WTC11 (cell line): ENCODE measurements around the gene VWA5B1. TPM values are rescaled to one million over a fixed set of nuclear protein-coding genes. Genes with fewer than 3 reads are reported as not detected.

ENCODE experiments used
- ATAC-seq: fragments of 200-7000 bp; cut with Tn5 transposase; 2 replicates; pipeline ENCODE4 v1.10.0; 2021; ENCODE audit warnings: mild to moderate bottlenecking, moderate library complexity
- CTCF ChIA-PET: fragments of 300-600 bp; sonication (Branson Sonifier 250); formaldehyde crosslinking; loops from one replicate; lab custom pipeline; 2021; ENCODE audit warnings: antibody characterized with exemption; lab: Charles Lee
- POLR2A ChIA-PET: fragments of 350-600 bp; sonication (Branson Sonifier 250); formaldehyde crosslinking; loops from one replicate; lab custom pipeline; 2021; ENCODE audit warnings: antibody characterized with exemption; lab: Charles Lee
- DNase-seq: peaks from one replicate; pipeline ENCODE4 v3.0.0; 2021; ENCODE audit warnings: low spot score
- H3K27ac Mint-ChIP-seq: 2 replicates; pipeline ENCODE4 v1.8.0; 2021; ENCODE audit warnings: mixed read lengths
- H3K27me3 Mint-ChIP-seq: 2 replicates; pipeline ENCODE4 v1.8.0; 2021; ENCODE audit warnings: low read depth, mild to moderate bottlenecking, moderate library complexity, mixed read lengths
- H3K36me3 Mint-ChIP-seq: 2 replicates; pipeline ENCODE4 v1.8.0; 2021; ENCODE audit warnings: mixed read lengths
- H3K4me1 Mint-ChIP-seq: 2 replicates; pipeline ENCODE4 v1.8.0; 2022; ENCODE audit warnings: mixed read lengths
- H3K4me3 Mint-ChIP-seq: 2 replicates; pipeline ENCODE4 v1.8.0; 2021; ENCODE audit warnings: mild to moderate bottlenecking, moderate library complexity, mixed read lengths
- H3K9me3 Mint-ChIP-seq: 2 replicates; pipeline ENCODE4 v1.8.0; 2021; ENCODE audit warnings: mixed read lengths
- ATF3 ChIP-seq: sonication (generic); formaldehyde crosslinking; conservative IDR thresholded peaks from 2 replicates; pipeline ENCODE4 v1.8.1; 2022; ENCODE audit warnings: mild to moderate bottlenecking, missing genetic modification reagents
- CREB1 ChIP-seq: sonication (generic); formaldehyde crosslinking; IDR thresholded peaks from 2 replicates; pipeline ENCODE4 v1.8.0; 2023; ENCODE audit warnings: mild to moderate bottlenecking, missing genetic modification reagents
- CTCF ChIP-seq: fragments of 200-600 bp; IDR thresholded peaks from 2 replicates; pipeline ENCODE4 v1.8.0; 2022; ENCODE audit warnings: antibody characterized with exemption
- FOXK1 ChIP-seq: sonication (generic); formaldehyde crosslinking; IDR thresholded peaks from 2 replicates; pipeline ENCODE4 v1.8.0; 2022; ENCODE audit warnings: mild to moderate bottlenecking, moderate library complexity, missing genetic modification reagents
- FOXP1 ChIP-seq: sonication (generic); formaldehyde crosslinking; IDR thresholded peaks from 2 replicates; pipeline ENCODE4 v1.8.0; 2022; ENCODE audit warnings: missing genetic modification reagents, mild to moderate bottlenecking, moderate library complexity, borderline replicate concordance
- HMGXB4 ChIP-seq: sonication (generic); formaldehyde crosslinking; IDR thresholded peaks from 2 replicates; pipeline ENCODE4 v1.8.1; 2023; ENCODE audit warnings: mild to moderate bottlenecking, moderate library complexity, missing genetic modification reagents
- IRF1 ChIP-seq: sonication (generic); formaldehyde crosslinking; IDR thresholded peaks from 2 replicates; pipeline ENCODE4 v1.8.0; 2023; ENCODE audit warnings: missing genetic modification reagents
- JUN ChIP-seq: sonication (generic); formaldehyde crosslinking; IDR thresholded peaks from 2 replicates; pipeline ENCODE4 v1.8.0; 2023; ENCODE audit warnings: mild to moderate bottlenecking, missing genetic modification reagents
- NFATC4 ChIP-seq: fragments of 250-450 bp; sonication (Bioruptor Pico); IDR thresholded peaks from 2 replicates; pipeline ENCODE4 v1.9.0; 2021; ENCODE audit warnings: mild to moderate bottlenecking
- PRDM15 ChIP-seq: sonication (generic); formaldehyde crosslinking; IDR thresholded peaks from 2 replicates; pipeline ENCODE4 v1.8.0; 2022; ENCODE audit warnings: missing genetic modification reagents
- ZNF138 ChIP-seq: sonication (generic); formaldehyde crosslinking; conservative IDR thresholded peaks from 2 replicates; pipeline ENCODE4 v1.8.1; 2022; ENCODE audit warnings: mild to moderate bottlenecking, moderate library complexity, missing genetic modification reagents
- ZNF263 ChIP-seq: sonication (generic); formaldehyde crosslinking; IDR thresholded peaks from 2 replicates; pipeline ENCODE4 v1.8.1; 2022; ENCODE audit warnings: low read depth, mild to moderate bottlenecking, moderate library complexity, missing genetic modification reagents
- ZNF671 ChIP-seq: fragments of 250-450 bp; sonication (Bioruptor Pico); IDR thresholded peaks from 2 replicates; pipeline ENCODE4 v1.8.0; 2021; ENCODE audit warnings: mild to moderate bottlenecking
- total RNA-seq: library from RNA; stranded (reverse); gene quantifications from 3 replicates; pipeline ENCODE4 v1.2.3, GENCODE V29; 2021
- TF ChIP-seq, protein P1 (sequence below): sonication (generic); formaldehyde crosslinking; IDR thresholded peaks from 2 replicates; pipeline ENCODE4 v1.8.1; 2023; ENCODE audit warnings: mild to moderate bottlenecking, missing genetic modification reagents
- TF ChIP-seq, protein P2 (sequence below): sonication (generic); formaldehyde crosslinking; IDR thresholded peaks from 2 replicates; pipeline ENCODE4 v1.8.1; 2022; ENCODE audit warnings: low read depth, mild to moderate bottlenecking, moderate library complexity, missing genetic modification reagents, borderline replicate concordance
- TF ChIP-seq, protein P3 (sequence below): fragments of 250-450 bp; sonication (Bioruptor Pico); IDR thresholded peaks from 2 replicates; pipeline ENCODE4 v2.1.2; 2022; ENCODE audit warnings: mild to moderate bottlenecking, moderate library complexity

VWA5B1 gene
- total RNA-seq, 1 experiment from 2014 or later: 1.5 TPM

GRCh38 chr1:20291645-20292084 lies 990 bp downstream of the VWA5B1 start (continued):
- TF ChIP-seq ZNF263 (CRISPR knock-in tag): 0 out of 2 replicates have a peak, but pooled peaks have one; percentile 34

- Mint-ChIP-seq H3K27ac (no peak overlapping the region), H3K36me3 (no peaks in the 10 kb centered on the region), H3K27me3 (peaks cover 6% of the 10 kb centered on the region; the same call in 1 of the 2 replicates), H3K4me3 (no peak overlapping the region), H3K4me1 (no peaks in the 10 kb centered on the region), H3K9me3 (no peaks in the 10 kb centered on the region)
- CTCF ChIA-PET: interaction anchor here (0.7 to 1.8 kb wide), 2 partner anchors 78 to 85 kb away, joined by 3 to 4 read pairs; no protein-coding TSS in a partner anchor
- POLR2A ChIA-PET: no interaction called here
- no peak for DNase-seq
- TF ChIP-seq ZNF671 (CRISPR knock-in tag) (no peak), JUN (CRISPR knock-in tag) (no peak), CTCF (no peak), FOXK1 (CRISPR knock-in tag) (no peak), FOXP1 (no peak)
- TF ChIP-seq, protein P1, sequence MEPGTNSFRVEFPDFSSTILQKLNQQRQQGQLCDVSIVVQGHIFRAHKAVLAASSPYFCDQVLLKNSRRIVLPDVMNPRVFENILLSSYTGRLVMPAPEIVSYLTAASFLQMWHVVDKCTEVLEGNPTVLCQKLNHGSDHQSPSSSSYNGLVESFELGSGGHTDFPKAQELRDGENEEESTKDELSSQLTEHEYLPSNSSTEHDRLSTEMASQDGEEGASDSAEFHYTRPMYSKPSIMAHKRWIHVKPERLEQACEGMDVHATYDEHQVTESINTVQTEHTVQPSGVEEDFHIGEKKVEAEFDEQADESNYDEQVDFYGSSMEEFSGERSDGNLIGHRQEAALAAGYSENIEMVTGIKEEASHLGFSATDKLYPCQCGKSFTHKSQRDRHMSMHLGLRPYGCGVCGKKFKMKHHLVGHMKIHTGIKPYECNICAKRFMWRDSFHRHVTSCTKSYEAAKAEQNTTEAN (CRISPR knock-in tag): no peak
- TF ChIP-seq, protein P2, sequence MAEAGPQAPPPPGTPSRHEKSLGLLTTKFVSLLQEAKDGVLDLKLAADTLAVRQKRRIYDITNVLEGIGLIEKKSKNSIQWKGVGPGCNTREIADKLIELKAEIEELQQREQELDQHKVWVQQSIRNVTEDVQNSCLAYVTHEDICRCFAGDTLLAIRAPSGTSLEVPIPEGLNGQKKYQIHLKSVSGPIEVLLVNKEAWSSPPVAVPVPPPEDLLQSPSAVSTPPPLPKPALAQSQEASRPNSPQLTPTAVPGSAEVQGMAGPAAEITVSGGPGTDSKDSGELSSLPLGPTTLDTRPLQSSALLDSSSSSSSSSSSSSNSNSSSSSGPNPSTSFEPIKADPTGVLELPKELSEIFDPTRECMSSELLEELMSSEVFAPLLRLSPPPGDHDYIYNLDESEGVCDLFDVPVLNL: no peak
- no peak for ATAC-seq
Measured at GRCh38 chr1:20298626-20299025, 8.0 kb downstream of the VWA5B1 start.

DNA sequence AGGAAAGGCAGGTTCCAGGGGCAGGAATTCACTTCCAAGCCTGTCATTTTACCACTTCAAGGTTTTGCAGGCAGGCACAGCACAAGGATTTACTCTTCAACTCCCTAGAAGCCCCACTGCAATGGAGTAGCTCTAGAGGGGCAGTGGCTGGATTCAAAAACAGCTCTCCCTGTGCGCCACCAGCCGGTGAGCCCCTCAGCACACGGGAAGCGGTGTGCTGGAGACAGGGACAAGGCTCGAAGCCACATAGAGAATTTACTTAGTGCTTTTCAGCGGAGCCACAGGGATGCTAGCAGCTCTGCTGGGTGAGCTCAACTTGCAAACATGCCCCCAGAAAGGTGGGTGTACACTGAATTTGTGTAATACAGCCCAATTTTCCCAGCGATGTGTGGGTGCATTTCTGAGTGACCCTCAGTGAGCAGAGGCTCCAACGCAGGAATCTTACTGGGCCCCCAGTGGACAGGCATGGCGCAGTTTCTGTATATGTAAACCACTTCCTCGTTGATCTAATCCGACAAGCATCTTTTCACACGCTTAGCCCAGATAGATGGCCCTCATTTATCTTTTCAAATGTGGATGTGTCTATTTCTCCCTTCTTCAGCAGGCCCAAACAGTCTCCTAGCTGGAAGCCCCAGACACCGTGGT lies 10.9 kb downstream of the VWA5B1 start:
- Mint-ChIP-seq H3K27ac (no peak overlapping the region), H3K4me1 (no peaks in the 10 kb centered on the region), H3K4me3 (no peak overlapping the region)
- DNase-seq: no peak
- CTCF ChIA-PET: interaction anchor here (0.5 to 1.4 kb wide), 4 partner anchors 11 to 89 kb away, joined by 3 to 4 read pairs (median 4); partner anchors contain the start of gene VWA5B1
- TF ChIP-seq PRDM15 (CRISPR knock-in tag): no peak
- TF ChIP-seq, all 79 proteins: peak for 0
- peak; percentile 48 for ATAC-seq
- H3K9me3 Mint-ChIP-seq: no peaks in the 10 kb centered on the region
- H3K36me3 Mint-ChIP-seq: no peaks in the 10 kb centered on the region
- H3K27me3 Mint-ChIP-seq: peaks cover 6% of the 10 kb centered on the region; the same call in 1 of the 2 replicates
- POLR2A ChIA-PET: no interaction called here

DNA sequence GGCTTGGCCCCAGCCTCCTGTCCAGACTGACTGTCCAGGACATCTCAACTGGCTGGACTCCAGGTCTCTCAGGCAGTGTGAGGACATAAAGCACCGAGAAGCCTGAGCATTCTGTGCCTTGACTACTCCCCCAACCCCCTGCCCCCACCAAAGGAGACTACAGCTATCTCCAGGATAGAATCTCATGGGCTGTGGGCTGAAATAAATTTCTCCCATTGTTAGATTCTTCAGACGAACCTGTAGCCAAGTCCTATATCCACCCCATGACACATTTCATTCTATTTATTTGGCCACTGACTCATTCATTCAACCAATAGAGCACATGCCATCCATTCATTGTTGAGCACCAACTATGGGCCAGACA lies 11.4 kb downstream of the VWA5B1 start:
- no peak overlapping the region for H3K4me3 Mint-ChIP-seq
- no peak overlapping the region for H3K27ac Mint-ChIP-seq
- TF ChIP-seq IRF1 (CRISPR knock-in tag) (no peak), ATF3 (no peak), ZNF138 (no peak), CREB1 (CRISPR knock-in tag) (no peak), NFATC4 (CRISPR knock-in tag) (no peak), HMGXB4 (CRISPR knock-in tag) (no peak)
- TF ChIP-seq, protein P3, sequence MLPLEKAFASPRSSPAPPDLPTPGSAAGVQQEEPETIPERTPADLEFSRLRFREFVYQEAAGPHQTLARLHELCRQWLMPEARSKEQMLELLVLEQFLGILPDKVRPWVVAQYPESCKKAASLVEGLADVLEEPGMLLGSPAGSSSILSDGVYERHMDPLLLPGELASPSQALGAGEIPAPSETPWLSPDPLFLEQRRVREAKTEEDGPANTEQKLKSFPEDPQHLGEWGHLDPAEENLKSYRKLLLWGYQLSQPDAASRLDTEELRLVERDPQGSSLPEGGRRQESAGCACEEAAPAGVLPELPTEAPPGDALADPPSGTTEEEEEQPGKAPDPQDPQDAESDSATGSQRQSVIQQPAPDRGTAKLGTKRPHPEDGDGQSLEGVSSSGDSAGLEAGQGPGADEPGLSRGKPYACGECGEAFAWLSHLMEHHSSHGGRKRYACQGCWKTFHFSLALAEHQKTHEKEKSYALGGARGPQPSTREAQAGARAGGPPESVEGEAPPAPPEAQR (CRISPR knock-in tag): no peak

More for the DNA sequence above, 11.4 kb downstream of the VWA5B1 start:
- Mint-ChIP-seq H3K4me1 (no peaks in the 10 kb centered on the region), H3K9me3 (no peaks in the 10 kb centered on the region), H3K27me3 (peaks cover 6% of the 10 kb centered on the region; the same call in 1 of the 2 replicates), H3K36me3 (no peaks in the 10 kb centered on the region)
- no peak for ATAC-seq
- no peak for DNase-seq
- CTCF ChIA-PET: interaction anchor here (1.0 to 1.4 kb wide), 3 partner anchors 12 to 85 kb away, joined by 3 to 4 read pairs (median 4); partner anchors contain the start of gene VWA5B1
- POLR2A ChIA-PET: no interaction called here
